Measurements from ENCODE around the gene KCNJ6.

DNA sequence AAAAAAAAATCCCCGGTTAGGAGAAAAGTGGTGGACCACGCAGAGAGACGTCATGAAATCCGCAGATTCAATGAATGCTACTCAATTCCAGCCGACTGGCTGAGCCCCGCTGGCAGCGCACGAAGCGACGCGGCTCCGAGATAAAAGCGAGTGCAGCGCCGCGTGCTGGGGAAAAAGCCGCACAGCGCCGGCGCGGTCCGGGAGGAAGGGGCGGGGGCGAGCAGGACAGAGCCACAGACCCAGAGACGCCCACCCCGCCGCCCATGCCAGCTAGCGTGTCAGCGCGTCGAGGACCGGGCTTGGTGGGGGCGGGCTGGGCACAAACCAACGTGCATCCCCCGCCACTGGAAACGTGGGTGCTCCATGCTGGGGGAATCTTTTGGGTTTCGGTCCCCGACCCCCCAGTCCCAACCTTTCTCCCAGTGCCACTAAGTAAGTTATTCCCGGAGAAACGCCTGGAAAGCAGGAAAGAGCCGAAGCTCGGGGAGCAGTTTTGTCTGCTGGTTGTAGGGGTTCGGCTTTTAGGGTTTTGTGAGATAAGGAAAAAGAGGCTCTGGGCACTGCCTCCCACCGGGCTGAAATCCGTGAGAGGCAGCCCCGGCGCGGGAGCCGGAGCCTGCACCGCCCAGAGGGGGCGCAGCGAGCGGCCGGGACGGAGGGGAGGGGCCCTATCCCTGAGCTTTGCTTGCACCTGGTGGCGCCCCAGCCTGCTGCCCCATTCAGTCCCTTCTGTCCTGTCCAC, at the start of gene KCNJ6:
- no peak for TF ChIP-seq POLR2A (IDR thresholded peaks at IDR 0.05; ENCODE audit: borderline replicate concordance, extremely low read depth, insufficient read depth, insufficient read length)
- TF ChIP-seq POLR2AphosphoS5 (IDR thresholded peaks at IDR 0.05; ENCODE audit: low read depth, low read length): no peak
- TF ChIP-seq ATF3 (IDR thresholded peaks at IDR 0.05): no peak
- TF ChIP-seq CTCF (IDR thresholded peaks at IDR 0.05 in 2 of 3, conservative IDR thresholded peaks at IDR 0.05 in 1 of 3; ENCODE audit: borderline replicate concordance in 1 of 3, insufficient read depth in 1 of 3, low read depth in 2 of 3, low read length in 2 of 3): no peak
- no peak for TF ChIP-seq RAD21 (IDR thresholded peaks at IDR 0.05; ENCODE audit: low read depth)
- no peak for TF ChIP-seq EZH2 (IDR thresholded peaks at IDR 0.05)
- TF ChIP-seq EGR1 (IDR thresholded peaks at IDR 0.05; ENCODE audit: low read depth): no peak
- TF ChIP-seq YY1 (IDR thresholded peaks at IDR 0.05; ENCODE audit: extremely low read depth, insufficient replicate concordance, low read depth, low read length): no peak
- no peak for TF ChIP-seq SRF (IDR thresholded peaks at IDR 0.05; ENCODE audit: low read depth)
- no peak for TF ChIP-seq ELF1 (IDR thresholded peaks at IDR 0.05; ENCODE audit: borderline replicate concordance, low read depth)

Data from HCT116 (cell line).